ENCODE data around the gene LYPD6B. TPM values are rescaled to one million over a fixed set of nuclear protein-coding genes. Genes with fewer than 3 reads are reported as not detected.

Gene LYPD6B
- total and polyA plus RNA-seq, 2 donors (not counting 1 experiment from before 2014, with no cell fraction given), result 1.5 to 2.7 TPM

DNA sequence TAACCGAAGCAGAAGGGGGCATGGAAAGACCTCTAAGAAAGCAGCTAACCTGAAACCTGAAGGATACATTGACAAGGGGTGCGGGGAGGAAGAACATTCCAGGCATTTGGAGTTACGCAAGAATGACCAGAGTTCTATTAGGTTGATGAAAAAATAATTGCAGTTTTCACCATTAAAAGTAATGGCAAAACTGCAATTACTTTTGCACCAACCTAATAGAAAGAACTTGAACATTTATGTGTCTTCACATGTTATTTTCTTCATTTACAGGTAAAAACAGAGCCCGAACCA is 110.5 kb downstream of the LYPD6B start:
- Histone ChIP-seq H3K27ac (ENCODE audit: low read length in 2 of 2) (no peak overlapping the region), H3K27me3 (replicated peaks in 1 of 4; ENCODE audit: control extremely low read depth in 1 of 4, control insufficient read depth in 3 of 4, insufficient read depth in 4 of 4, low read length in 3 of 4) (peaks cover 0 to 21% (median 13%) of the 10 kb centered on the region in 4 experiments), H3K4me3 (ENCODE audit: control extremely low read depth in 1 of 5, extremely low read depth in 1 of 5, insufficient read depth in 1 of 5, low read depth in 2 of 5, low read length in 4 of 5) (no peak overlapping the region), H3K36me3 (replicated peaks in 1 of 2; ENCODE audit: control extremely low read depth in 1 of 2, control insufficient read depth in 1 of 2, extremely low read depth in 1 of 2, insufficient read depth in 2 of 2, low read length in 1 of 2) (no peaks in the 10 kb centered on the region), H4K20me1 (ENCODE audit: control insufficient read depth, insufficient read depth, low read length, poor library complexity, severe bottlenecking) (no peaks in the 10 kb centered on the region), H3K79me2 (ENCODE audit: control insufficient read depth, insufficient read depth, low read length) (no peaks in the 10 kb centered on the region), H3K4me2 (replicated peaks; ENCODE audit: low read depth, low read length, poor library complexity, severe bottlenecking) (no peak overlapping the region), H2AFZ (ENCODE audit: insufficient read depth, low read depth, low read length, poor library complexity, severe bottlenecking) (no peak overlapping the region), H3K9me3 (ENCODE audit: control extremely low read depth in 1 of 3, control insufficient read depth in 2 of 3, insufficient read depth in 1 of 3, low read length in 2 of 3) (no peaks in the 10 kb centered on the region), H3K4me1 (ENCODE audit: control insufficient read depth in 2 of 2, insufficient read depth in 2 of 2, low read length in 2 of 2) (peaks cover 10 to 23% of the 10 kb centered on the region in 2 donors), H3K9ac (ENCODE audit: low read length) (no peak overlapping the region)
- no peak for DNase-seq
- H3K27me3 Mint-ChIP-seq, result peaks cover 62% of the 10 kb centered on the region
- intact Hi-C loops (cut with micrococcal nuclease), result no loop called here
- WGBS (ENCODE audit: insufficient coverage), result 100% methylated on average over 1 of the region's 4 CpGs
- ChIA-PET POLR2A (no interaction called here), CTCF (no interaction called here)
- no peaks in the 10 kb centered on the region for H3K9me3 Mint-ChIP-seq (ENCODE audit: insufficient read depth)
- TF ChIP-seq, protein P1, sequence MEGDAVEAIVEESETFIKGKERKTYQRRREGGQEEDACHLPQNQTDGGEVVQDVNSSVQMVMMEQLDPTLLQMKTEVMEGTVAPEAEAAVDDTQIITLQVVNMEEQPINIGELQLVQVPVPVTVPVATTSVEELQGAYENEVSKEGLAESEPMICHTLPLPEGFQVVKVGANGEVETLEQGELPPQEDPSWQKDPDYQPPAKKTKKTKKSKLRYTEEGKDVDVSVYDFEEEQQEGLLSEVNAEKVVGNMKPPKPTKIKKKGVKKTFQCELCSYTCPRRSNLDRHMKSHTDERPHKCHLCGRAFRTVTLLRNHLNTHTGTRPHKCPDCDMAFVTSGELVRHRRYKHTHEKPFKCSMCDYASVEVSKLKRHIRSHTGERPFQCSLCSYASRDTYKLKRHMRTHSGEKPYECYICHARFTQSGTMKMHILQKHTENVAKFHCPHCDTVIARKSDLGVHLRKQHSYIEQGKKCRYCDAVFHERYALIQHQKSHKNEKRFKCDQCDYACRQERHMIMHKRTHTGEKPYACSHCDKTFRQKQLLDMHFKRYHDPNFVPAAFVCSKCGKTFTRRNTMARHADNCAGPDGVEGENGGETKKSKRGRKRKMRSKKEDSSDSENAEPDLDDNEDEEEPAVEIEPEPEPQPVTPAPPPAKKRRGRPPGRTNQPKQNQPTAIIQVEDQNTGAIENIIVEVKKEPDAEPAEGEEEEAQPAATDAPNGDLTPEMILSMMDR (IDR thresholded peaks at IDR 0.05), result no peak
- no peak for TF ChIP-seq EZH2 (IDR thresholded peaks at IDR 0.05; ENCODE audit: borderline replicate concordance, insufficient read depth, low read depth, low read length, poor library complexity, severe bottlenecking)
- ATAC-seq (ENCODE audit: low read depth), result no peak
- no peak overlapping the region for H3K4me3 Mint-ChIP-seq
- peaks cover 20% of the 10 kb centered on the region for H3K4me1 Mint-ChIP-seq
- no peak overlapping the region for H3K27ac Mint-ChIP-seq

DNA sequence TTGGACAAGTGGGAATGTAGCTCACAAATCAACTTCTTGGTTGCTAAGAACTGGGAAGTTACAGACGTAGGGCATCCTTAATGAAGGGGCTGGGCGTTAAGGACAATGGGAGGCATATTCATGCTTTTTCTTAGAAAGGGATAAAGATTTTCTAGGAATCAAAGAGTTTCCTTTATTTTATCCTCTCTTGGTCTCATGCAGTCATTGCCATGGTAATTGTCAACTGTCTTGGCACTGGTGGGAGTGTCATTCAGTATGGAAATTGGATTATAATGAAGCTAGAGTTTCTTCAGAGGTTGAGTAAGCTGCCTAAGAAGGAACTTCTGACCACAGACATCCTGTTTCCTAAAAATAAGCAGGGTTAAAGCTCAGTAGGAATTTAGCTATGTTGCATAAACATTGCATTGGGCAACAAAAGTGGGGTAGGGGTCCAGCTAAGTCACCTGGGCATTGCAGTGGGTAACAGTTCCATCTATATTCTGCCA is 114.0 kb downstream of the LYPD6B start:
- H3K4me1 ChIP-seq (ENCODE audit: control insufficient read depth in 2 of 2, insufficient read depth in 2 of 2, low read length in 2 of 2), result peaks cover 3 to 7% of the 10 kb centered on the region in 2 donors
- no peak for ATAC-seq (ENCODE audit: low read depth)
- Mint-ChIP-seq H3K4me3 (no peak overlapping the region), H3K9me3 (ENCODE audit: insufficient read depth) (no peaks in the 10 kb centered on the region), H3K4me1 (peaks cover 5% of the 10 kb centered on the region), H3K27ac (no peak overlapping the region), H3K27me3 (peaks cover 61% of the 10 kb centered on the region)
- no peak for TF ChIP-seq EZH2 (IDR thresholded peaks at IDR 0.05; ENCODE audit: borderline replicate concordance, insufficient read depth, low read depth, low read length, poor library complexity, severe bottlenecking)
- TF ChIP-seq, protein P1 (IDR thresholded peaks at IDR 0.05), result no peak
- no peaks in the 10 kb centered on the region for H3K36me3 ChIP-seq (replicated peaks in 1 of 2; ENCODE audit: control extremely low read depth in 1 of 2, control insufficient read depth in 1 of 2, extremely low read depth in 1 of 2, insufficient read depth in 2 of 2, low read length in 1 of 2)
- no peaks in the 10 kb centered on the region for H3K9me3 ChIP-seq (ENCODE audit: control extremely low read depth in 1 of 3, control insufficient read depth in 2 of 3, insufficient read depth in 1 of 3, low read length in 2 of 3)
- no peaks in the 10 kb centered on the region for H3K79me2 ChIP-seq (ENCODE audit: control insufficient read depth, insufficient read depth, low read length)
- POLR2A ChIA-PET, result no interaction called here
- H3K27me3 ChIP-seq (replicated peaks in 1 of 4; ENCODE audit: control extremely low read depth in 1 of 4, control insufficient read depth in 3 of 4, insufficient read depth in 4 of 4, low read length in 3 of 4), result peaks cover 0 to 31% (median 15%) of the 10 kb centered on the region in 4 experiments
- no peak overlapping the region for H3K9ac ChIP-seq (ENCODE audit: low read length)
- no peak overlapping the region for H3K4me3 ChIP-seq (ENCODE audit: control extremely low read depth in 1 of 5, extremely low read depth in 1 of 5, insufficient read depth in 1 of 5, low read depth in 2 of 5, low read length in 4 of 5)
- no peak for DNase-seq
- H3K4me2 ChIP-seq (replicated peaks; ENCODE audit: low read depth, low read length, poor library complexity, severe bottlenecking), result no peak overlapping the region
- intact Hi-C loops (cut with micrococcal nuclease), result no loop called here
- H4K20me1 ChIP-seq (ENCODE audit: control insufficient read depth, insufficient read depth, low read length, poor library complexity, severe bottlenecking), result no peaks in the 10 kb centered on the region
- H3K27ac ChIP-seq (ENCODE audit: low read length in 2 of 2), result no peak overlapping the region
- H2AFZ ChIP-seq (ENCODE audit: insufficient read depth, low read depth, low read length, poor library complexity, severe bottlenecking), result no peak overlapping the region
- no CpG with 5 or more reads among the region's 2 CpGs for WGBS (ENCODE audit: insufficient coverage)
- CTCF ChIA-PET, result no interaction called here

Data from B cell (primary cell).